Activated CD4-positive, CD25-positive, alpha-beta regulatory T cell (primary cell): Measurements from ENCODE around the gene TOR2A.
"Not testable (repeated sequence)": the region's sequence is repeated elsewhere in the genome, so short reads cannot be mapped to it uniquely, and the experiment has no call there.

Experiments
- DNase-seq, 4 experiments: peaks; one replicate each; lab custom pipeline; 2025; lab: John Stamatoyannopoulos, UW

The TOR2A gene

GRCh38 chr9:127734747-127735529 is at the start of gene TOR2A:
Gene TOR2A (minus strand): TSS chr9:127735294. CDS start chr9:127735270, 24 bp downstream.
- DNase-seq, result peak; percentile 97 to 98 (median 97)

DNA sequence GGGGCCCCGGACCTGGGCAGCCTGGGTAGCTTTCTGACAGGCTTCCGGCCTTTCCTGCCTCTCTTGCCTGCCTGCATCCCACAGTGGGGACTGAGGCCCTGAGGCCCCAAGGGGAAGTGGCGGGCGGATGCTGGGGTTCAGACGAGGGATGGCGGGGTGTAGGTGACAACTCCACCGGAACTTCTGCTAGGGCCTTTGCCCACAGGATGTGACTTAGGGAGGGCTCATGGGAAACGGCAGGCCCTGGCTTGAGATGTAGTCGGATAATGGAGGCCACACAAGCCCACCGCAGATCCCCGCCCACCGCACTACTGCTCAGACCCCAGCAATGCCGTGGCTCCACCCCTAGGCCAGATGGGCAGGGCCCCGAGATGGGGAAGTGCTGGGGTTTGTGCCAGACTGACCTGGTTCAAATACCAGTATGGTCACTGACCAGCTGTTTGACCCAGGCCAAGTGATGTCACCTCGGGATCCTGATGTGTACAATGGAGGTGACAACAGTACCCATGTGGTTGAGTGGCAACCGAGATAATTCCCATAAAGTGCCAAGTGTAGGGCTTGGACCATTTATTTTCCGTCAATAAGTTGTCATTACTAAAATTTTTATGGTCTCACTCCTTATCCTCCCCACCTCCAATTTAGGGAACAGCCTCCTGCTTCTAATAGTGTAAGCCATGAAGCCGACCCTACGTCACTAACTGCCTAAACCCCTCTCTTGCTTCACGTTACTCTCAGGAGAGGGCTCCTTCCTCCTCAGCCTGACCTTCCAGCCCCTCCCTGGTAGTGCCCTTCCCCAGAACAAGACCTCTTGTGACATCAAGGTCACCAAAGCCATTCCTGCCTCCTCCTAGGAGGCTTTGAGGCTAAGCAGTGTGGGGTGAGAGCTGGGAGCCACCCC is 48.3 kb upstream of the TOR2A start:
- DNase-seq, result peak in 3 of 4 experiments; percentile 38 to 47 (median 44)

- no peak for DNase-seq
Measured at GRCh38 chr9:127781806-127782205, 46.7 kb upstream of the TOR2A start.

GRCh38 chr9:127780909-127781308 is 45.8 kb upstream of the TOR2A start:
- DNase-seq, result not testable (repeated sequence)

DNA sequence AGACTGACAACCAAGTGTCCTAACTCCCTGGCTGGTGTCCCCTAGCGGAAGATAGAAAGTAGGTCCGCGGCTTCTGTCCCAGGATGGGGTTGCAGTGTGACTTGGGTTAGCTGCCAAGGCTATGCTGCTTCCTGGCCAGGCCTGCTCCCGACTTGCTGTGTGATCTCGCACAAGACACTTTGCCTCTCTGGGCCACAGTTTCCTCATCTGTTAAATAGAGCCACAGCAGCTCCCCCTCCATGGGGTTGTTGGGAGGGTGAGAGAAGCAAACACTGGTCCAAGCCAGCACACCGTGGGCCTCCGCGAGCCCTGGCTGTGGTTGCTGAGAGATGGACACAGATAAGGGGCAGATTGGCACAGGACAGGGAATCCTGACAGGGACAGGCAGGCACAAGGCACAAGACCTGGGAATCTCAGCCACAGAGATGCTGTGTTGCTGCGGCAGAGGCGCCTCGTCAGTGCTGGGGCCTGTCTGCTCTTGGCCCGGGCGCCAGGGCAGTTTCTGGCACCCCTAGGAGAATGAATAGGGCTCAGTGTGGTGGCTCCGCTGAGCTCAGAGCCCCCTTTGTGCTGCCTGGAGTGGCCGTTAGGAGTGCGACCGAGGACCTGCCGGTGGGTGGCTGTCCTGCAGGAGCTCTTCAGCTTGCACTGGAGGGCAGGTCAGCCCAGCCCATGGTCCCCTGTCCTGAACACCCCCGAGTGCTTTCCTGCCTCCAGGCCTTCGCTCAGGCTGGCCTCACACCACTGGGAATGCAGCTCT is 45.2 kb upstream of the TOR2A start:
- no peak for DNase-seq

DNA sequence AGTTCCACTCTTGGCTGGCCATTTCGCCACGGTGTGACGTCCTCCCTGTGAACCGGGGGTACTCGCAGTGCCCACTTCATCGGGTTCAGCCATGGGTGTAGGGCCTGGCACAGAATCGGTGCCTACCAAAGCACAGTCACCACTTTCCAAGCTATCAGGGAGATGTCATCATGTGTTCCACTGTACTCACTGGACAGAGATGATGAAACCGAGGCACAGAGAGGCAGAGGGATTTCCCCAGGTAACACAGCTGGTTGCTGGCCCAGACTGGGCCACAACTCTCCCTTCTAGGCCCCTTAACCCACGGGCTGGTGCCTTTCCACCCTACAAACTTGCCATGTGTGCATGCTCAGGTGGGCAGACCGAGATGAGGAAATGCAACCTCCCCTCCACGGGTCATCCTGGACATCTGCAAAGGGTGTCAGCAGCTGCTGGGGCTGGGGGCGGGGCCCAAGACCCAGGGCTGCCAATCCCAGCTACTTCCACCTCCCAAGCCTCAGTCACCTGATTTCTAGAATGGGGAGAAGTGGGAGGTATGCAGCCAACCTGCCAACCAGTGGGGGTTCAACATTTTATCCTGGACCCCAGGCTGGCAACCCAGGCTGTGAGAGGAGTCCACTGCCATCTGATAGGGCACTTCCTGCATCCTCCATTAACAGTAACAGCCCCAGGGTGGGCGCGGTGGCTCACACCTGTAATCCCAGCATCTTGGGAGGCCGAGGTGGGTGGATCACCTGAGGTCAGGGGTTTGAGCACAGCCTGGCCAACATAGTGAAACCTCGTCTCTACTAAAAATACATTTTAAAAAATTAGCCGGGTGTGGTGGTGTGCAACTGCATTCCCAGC is 44.3 kb upstream of the TOR2A start:
- DNase-seq, result peak in 1 of 4 experiments; percentile 26

- peak in 1 of 4 experiments; percentile 25 for DNase-seq
Measured at GRCh38 chr9:127778280-127779135, 43.4 kb upstream of the TOR2A start, which contains the start of gene SH2D3C. Gene SH2D3C (minus strand): TSS chr9:127778666. CDS start chr9:127778627, 39 bp downstream.

DNA sequence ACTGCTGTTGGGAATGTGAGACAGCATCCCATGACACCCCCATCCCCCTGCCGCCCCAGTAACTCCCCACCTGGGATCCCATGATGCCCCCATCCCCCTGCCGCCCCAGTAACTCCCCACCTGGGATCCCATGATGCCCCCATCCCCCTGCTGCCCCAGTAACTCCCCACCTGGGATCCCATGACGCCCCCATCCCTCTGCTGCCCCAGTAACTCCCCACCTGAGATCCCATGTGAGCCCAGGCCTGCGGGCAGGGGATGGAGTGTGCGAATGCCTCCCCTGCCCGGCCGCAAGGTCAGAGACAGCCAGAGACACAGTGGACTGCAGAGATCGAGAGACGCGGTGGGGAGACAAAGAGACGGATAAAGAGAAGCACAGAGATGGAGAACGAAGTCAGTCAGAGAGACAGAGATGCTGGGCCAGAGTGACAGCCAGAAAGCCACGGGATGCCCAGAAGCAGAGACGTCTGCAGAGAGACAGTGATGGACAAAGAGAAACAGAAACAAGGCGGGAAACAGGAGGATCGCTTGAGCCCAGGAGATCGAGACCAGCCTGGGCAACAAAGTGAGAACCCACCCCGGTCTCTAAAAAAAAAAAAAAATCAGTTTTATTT is 42.4 kb upstream of the TOR2A start:
- DNase-seq, result no peak

DNA sequence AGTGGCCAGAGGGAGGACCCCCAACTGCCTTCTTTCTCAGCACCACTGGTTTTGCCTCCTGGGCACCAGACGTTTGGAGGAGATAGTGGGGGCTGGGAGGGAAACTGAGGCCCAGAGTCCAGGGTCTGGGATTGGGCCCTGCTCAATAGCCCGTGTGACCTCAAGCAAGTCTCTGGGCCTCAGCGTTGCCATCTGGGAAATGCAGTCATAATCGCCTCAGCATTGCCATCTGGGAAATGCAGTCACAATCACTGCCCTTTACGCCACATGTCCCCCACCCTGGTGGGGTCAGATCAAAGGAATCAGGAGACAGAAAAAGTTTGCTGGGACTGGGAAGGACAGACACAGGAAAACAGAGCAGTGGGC is 41.8 kb upstream of the TOR2A start:
- no peak for DNase-seq

DNA sequence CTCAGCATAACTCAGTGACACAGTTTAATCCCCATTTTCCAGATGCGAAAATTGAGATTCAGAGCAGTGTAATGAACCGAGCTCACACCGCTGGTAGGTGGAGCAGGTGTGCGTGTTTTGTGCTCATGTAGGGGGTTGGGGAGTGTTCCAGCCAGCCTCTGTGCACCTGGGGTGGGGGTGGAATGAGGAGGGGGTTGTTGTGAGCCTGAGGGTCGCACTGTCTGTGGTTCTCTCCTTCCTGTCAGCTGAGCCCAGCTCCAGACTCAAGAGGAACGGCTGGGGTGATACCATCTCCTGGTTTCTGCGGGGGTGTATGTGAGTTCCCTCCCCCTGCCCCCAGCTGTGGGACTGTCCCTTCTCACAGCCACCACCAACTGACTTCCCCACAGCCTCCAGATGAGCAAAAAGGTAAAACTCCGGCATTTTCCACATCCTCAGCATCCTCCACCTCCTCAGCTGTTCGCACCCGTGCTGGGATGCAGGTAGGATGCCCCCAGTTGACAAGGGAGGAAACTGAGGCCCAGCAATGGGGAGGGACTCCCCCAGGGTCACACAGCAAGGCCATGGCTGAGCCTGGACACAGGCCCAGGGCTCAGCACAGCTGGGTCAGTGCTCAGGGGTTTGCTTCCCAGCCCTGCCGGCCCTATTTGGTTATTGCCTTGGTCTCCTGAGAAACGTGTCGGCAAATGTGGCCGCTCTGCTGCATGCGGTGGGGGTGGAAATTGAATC is 41.3 kb upstream of the TOR2A start:
- peak; percentile 17 to 63 (median 44) for DNase-seq

GRCh38 chr9:127773981-127774380 is 38.9 kb upstream of the TOR2A start:
- DNase-seq, result no peak

DNA sequence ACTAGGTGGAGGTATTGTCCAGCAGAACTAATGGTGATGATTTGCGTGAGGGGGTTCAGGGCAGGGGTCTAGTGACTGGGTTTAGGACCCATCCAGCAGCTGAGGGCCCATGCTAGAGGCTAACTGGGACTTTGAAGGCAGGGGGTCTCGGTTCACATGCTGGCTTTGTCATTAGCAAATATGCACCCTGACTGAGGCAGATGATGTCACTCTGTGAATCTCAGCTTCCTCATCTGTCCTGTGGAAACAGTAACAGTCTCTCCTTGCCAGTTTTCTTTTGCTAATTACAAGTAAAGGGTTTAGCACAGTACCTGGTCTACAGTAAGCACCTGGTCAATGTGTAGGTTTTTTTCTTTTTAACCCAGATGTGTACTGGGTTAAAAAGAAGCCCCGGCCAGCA is 38.2 kb upstream of the TOR2A start:
- no peak for DNase-seq

GRCh38 chr9:127772603-127773002 is 37.5 kb upstream of the TOR2A start:
- DNase-seq, result no peak

DNA sequence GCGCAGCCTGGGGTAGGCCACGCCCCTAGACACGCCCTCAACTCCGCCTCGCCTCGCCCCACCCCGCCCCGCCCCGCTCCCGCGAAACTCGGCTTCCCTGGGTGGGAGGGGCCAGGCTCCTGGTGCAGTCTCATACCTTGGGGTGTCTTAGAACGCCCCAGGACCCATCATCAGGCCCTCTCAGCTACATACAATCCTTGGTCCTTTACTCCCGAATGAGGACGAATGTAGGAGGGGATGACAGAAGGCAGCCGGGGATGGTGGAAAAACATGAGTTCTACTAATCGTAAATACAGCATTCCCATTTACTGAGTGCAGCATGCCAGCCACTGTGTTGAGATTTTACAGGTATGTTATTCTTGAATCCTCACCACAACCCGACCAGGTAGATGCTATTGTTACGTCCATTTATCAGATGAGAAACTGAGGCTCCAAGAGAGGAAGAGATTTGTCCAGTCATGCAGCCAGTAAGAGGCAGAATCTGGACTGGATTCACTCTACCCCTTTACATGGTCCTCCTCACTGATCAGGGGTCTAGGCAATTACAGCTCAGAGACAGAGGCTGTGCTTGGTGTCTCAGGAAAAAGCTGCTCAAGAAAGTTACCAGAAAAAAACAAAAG is 36.6 kb upstream of the TOR2A start:
- no peak for DNase-seq

GRCh38 chr9:127770905-127771569 is 35.9 kb upstream of the TOR2A start:
- DNase-seq, result peak; percentile 91 to 97 (median 94)

DNA sequence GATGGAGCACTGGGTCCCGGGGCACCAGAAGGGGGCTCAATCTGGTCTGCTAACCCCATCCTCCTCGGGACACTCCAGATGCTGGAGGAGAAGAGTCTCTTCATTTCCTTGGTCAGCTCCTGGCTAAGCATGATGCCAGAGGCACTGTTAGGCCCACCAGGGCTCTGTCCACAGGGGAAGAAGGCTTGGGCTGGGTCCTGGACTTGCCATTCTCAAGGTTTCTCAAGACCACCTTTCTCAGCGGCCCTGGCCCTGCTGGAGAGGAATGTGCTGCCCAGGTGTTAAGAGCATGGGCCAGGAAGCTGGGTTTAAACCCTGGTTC is 35.5 kb upstream of the TOR2A start:
- DNase-seq, result no peak

- DNase-seq, result no peak
Measured at GRCh38 chr9:127769929-127770582, 35.0 kb upstream of the TOR2A start.

- no peak for DNase-seq
Measured at GRCh38 chr9:127769101-127769500, 34.0 kb upstream of the TOR2A start.
